GM12878 (cell line): ENCODE measurements around the gene CDH10. TPM values are rescaled to one million over a fixed set of nuclear protein-coding genes. Genes with fewer than 3 reads are reported as not detected.

Source experiments
- ATAC-seq: fragments of 200-7000 bp; cut with Tn5 transposase; 3 replicates; pipeline ENCODE4 v1.9.1; 2020; ENCODE audit warnings: mild to moderate bottlenecking, moderate library complexity
- BruUV-seq: library from RNA; stranded (reverse); fragments of 400-500 nt; replicated peaks from 2 replicates; lab custom pipeline; 2021; lab: Mats Ljungman, UMichigan
- CTCF ChIA-PET: fragments of 300-600 bp; sonication (Branson Sonifier 250); formaldehyde crosslinking; extraction: SDS; loops from one replicate; lab custom pipeline; 2021; ENCODE audit warnings: inconsistent platforms; lab: Yijun Ruan, JAX
- POLR2A ChIA-PET: fragments of 350-600 bp; formaldehyde crosslinking; extraction: SDS; loops from one replicate; lab custom pipeline; 2021; ENCODE audit warnings: inconsistent platforms; lab: Charles Lee
- RAD21 ChIA-PET: fragments of 300-600 bp; sonication (Branson Sonifier 250); formaldehyde crosslinking; loops from one replicate; lab custom pipeline; 2023; ENCODE audit warnings: antibody characterized with exemption; ENCODE audit not compliant: unreplicated experiment; lab: Charles Lee
- SMC1A ChIA-PET: fragments of 300-600 bp; sonication (Branson Sonifier 250); formaldehyde crosslinking; loops from one replicate; lab custom pipeline; 2023; ENCODE audit not compliant: unreplicated experiment, uncharacterized antibody; lab: Charles Lee
- DNase-seq: peaks from one replicate; pipeline ENCODE4 v3.0.0-alpha.2; 2011; ENCODE audit warnings: low read depth, low spot score
- FAIRE-seq: peaks from 3 replicates; lab custom pipeline; 2011; peaks lifted over from hg19 to GRCh38; lab: Jason Lieb, UNC
- H2AFZ ChIP-seq: 2 replicates; pipeline ENCODE4 v1.6.0; 2011; ENCODE audit warnings: low read depth, low read length, control low read depth; ENCODE audit not compliant: control insufficient read depth
- H3K27ac ChIP-seq: 2 replicates; pipeline ENCODE4 v1.5.1; 2011; ENCODE audit warnings: control low read depth; ENCODE audit not compliant: control insufficient read depth, insufficient read depth
- H3K27me3 ChIP-seq, 2 experiments: replicated peaks in 1 of 2; 2 replicates each; pipeline versions ENCODE4 v1.6.0 to v1.6.1; 2011; ENCODE audit warnings: low read length in 1 of 2; ENCODE audit not compliant: control insufficient read depth in 2 of 2, insufficient read depth in 2 of 2
- H3K36me3 ChIP-seq, 2 experiments: 2 replicates each; pipeline ENCODE4 v1.5.1; 2011; ENCODE audit warnings: low read length in 1 of 2; ENCODE audit not compliant: control insufficient read depth in 2 of 2, insufficient read depth in 2 of 2
- H3K4me1 ChIP-seq: 2 replicates; pipeline ENCODE4 v1.6.1; 2011; ENCODE audit warnings: mild to moderate bottlenecking, low read length, moderate library complexity, mixed read lengths; ENCODE audit not compliant: control insufficient read depth, insufficient read depth
- H3K4me2 ChIP-seq: 2 replicates; pipeline ENCODE4 v1.6.0; 2011; ENCODE audit warnings: control low read depth; ENCODE audit not compliant: control insufficient read depth, insufficient read depth
- H3K4me3 ChIP-seq: fragments of 200-600 bp; sonication (generic); 2 replicates; pipeline ENCODE4 v1.5.1; 2016
- H3K79me2 ChIP-seq: 2 replicates; pipeline ENCODE4 v1.6.0; 2011; ENCODE audit warnings: low read length; ENCODE audit not compliant: control insufficient read depth, insufficient read depth
- H3K9ac ChIP-seq: 2 replicates; pipeline ENCODE4 v1.8.0; 2011; ENCODE audit warnings: low read length, control low read depth, mixed read lengths; ENCODE audit not compliant: control insufficient read depth, insufficient read depth
- H3K9me3 ChIP-seq: replicated peaks from 3 replicates; pipeline ENCODE4 v1.5.1; 2011; ENCODE audit warnings: mild to moderate bottlenecking, low read length; ENCODE audit not compliant: control insufficient read depth, insufficient read depth
- H4K20me1 ChIP-seq: 2 replicates; pipeline ENCODE4 v1.6.0; 2011; ENCODE audit not compliant: control insufficient read depth, insufficient read depth
- ATF3 ChIP-seq: IDR thresholded peaks from 2 replicates; pipeline ENCODE4 v1.6.1; 2011; ENCODE audit warnings: low read depth, mild to moderate bottlenecking, low read length, moderate library complexity, borderline replicate concordance; ENCODE audit errors: extremely low read depth
- E2F4 ChIP-seq: IDR thresholded peaks from 2 replicates; pipeline ENCODE4 v1.6.1; 2012; ENCODE audit warnings: low read depth, low read length, improper control_type of control experiment
- HCFC1 ChIP-seq: fragments of 150-350 bp; IDR thresholded peaks from 2 replicates; pipeline ENCODE4 v1.6.1; 2014; ENCODE audit warnings: low read length
- IRF3 ChIP-seq: fragments of 450-650 bp; IDR thresholded peaks from 2 replicates; pipeline ENCODE4 v1.6.1; 2014; ENCODE audit warnings: mild to moderate bottlenecking
- LARP7 ChIP-seq: fragments of 450-650 bp; IDR thresholded peaks from 2 replicates; pipeline ENCODE4 v1.6.1; 2017; ENCODE audit warnings: mild to moderate bottlenecking
- MTA3 ChIP-seq: IDR thresholded peaks from 2 replicates; pipeline ENCODE4 v1.6.1; 2012; ENCODE audit warnings: low read length, inconsistent platforms, borderline replicate concordance
- NBN ChIP-seq: fragments of 450-650 bp; IDR thresholded peaks from 2 replicates; pipeline ENCODE4 v1.6.1; 2016
- RAD51 ChIP-seq: fragments of 450-650 bp; IDR thresholded peaks from 2 replicates; pipeline ENCODE4 v1.6.1; 2016; ENCODE audit warnings: moderate library complexity, mild to moderate bottlenecking, inconsistent platforms
- RFX5 ChIP-seq: IDR thresholded peaks from 2 replicates; pipeline ENCODE4 v1.6.1; 2011; ENCODE audit warnings: low read depth, low read length, improper control_type of control experiment
- SMAD1 ChIP-seq: fragments of 450-650 bp; IDR thresholded peaks from 2 replicates; pipeline ENCODE4 v1.6.1; 2018; ENCODE audit warnings: mild to moderate bottlenecking, low read depth; ENCODE audit not compliant: partially characterized antibody
- SMC3 ChIP-seq: IDR thresholded peaks from 2 replicates; pipeline ENCODE4 v1.6.1; 2011; ENCODE audit warnings: low read length, improper control_type of control experiment, borderline replicate concordance
- TBL1XR1 ChIP-seq: IDR thresholded peaks from 2 replicates; pipeline ENCODE4 v1.6.1; 2012; ENCODE audit warnings: low read depth, low read length, improper control_type of control experiment
- TCF7 ChIP-seq: IDR thresholded peaks from 2 replicates; pipeline ENCODE4 v1.6.1; 2014; ENCODE audit warnings: antibody characterized with exemption, borderline replicate concordance
- ZSCAN29 ChIP-seq: fragments of 450-650 bp; IDR thresholded peaks from 2 replicates; pipeline ENCODE4 v1.6.1; 2017; ENCODE audit warnings: mild to moderate bottlenecking, moderate library complexity
- in situ Hi-C: fragments of 300-500 bp; cut with MboI; formaldehyde crosslinking; loops from 9 replicates; pipeline ENCODE4 v1.14.3; 2018; ENCODE audit warnings: mixed read lengths
- intact Hi-C: fragments of 100-400 bp; cut with micrococcal nuclease; formaldehyde crosslinking; loops from one replicate; pipeline ENCODE4 v1.14.2; 2022; ENCODE audit not compliant: unreplicated experiment
- polyA plus RNA-seq, 11 experiments: library from polyadenylated mRNA; depleted of rRNA in 4 of 11; unstranded in 6 of 11; stranded (reverse) in 5 of 11; fragments of >200 nt; fragmentation: Nextera tagmentation in 4 of 11; fragmentation: Illumina TruSeq in 1 of 11; extraction: Ambion mirVana in 4 of 11; extraction: Trizol in 1 of 11; gene quantifications; 1 replicate in 1 of 11; 2 replicates in 10 of 11; pipeline versions ENCODE4 v1.2.1 to v1.2.3, GENCODE V29; 2011 to 2016; ENCODE audit warnings: inconsistent platforms in 2 of 11, missing spikeins in 2 of 11, low read depth in 1 of 11
- total RNA-seq, 4 experiments: library from RNA; depleted of rRNA in 3 of 4; stranded (reverse); fragments of >200 nt in 3 of 4; fragmentation: Illumina TruSeq in 1 of 4; extraction: Trizol in 1 of 4; gene quantifications; 2 replicates each; pipeline versions ENCODE4 v1.2.1 to v1.2.3, GENCODE V29; 2013 to 2021
- TF ChIP-seq, protein P1 (sequence below): fragments of 150-350 bp; IDR thresholded peaks from 2 replicates; pipeline ENCODE4 v1.6.1; 2014; ENCODE audit warnings: mild to moderate bottlenecking, low read depth, low read length
- TF ChIP-seq, protein P2 (sequence below): IDR thresholded peaks from 2 replicates; pipeline ENCODE4 v1.6.1; 2012; ENCODE audit warnings: low read length, inconsistent platforms
- TF ChIP-seq, protein P3 (sequence below), 3 experiments: IDR thresholded peaks in 2 of 3; conservative IDR thresholded peaks in 1 of 3; 2 replicates each; pipeline ENCODE4 v1.5.1; 2011; ENCODE audit warnings: low read depth in 3 of 3, low read length in 3 of 3, mild to moderate bottlenecking in 3 of 3, control low read depth in 2 of 3, moderate library complexity in 2 of 3, inconsistent platforms in 1 of 3, mixed read lengths in 1 of 3; ENCODE audit not compliant: control insufficient read depth in 2 of 3, insufficient read depth in 1 of 3; ENCODE audit errors: extremely low read depth in 1 of 3
- TF ChIP-seq, protein P4 (sequence below): fragments of 450-650 bp; IDR thresholded peaks from 2 replicates; pipeline ENCODE4 v1.6.1; 2016; ENCODE audit warnings: mild to moderate bottlenecking

The CDH10 gene
- total and polyA plus RNA-seq, 10 of the 15 experiments (the other 5 are each of a cell fraction or from before 2014, with no cell fraction given) = 0.04 to 0.05 TPM; not detected in 8

- H3K9me3 ChIP-seq = no peaks in the 10 kb centered on the region
- no peak overlapping the region for H3K9ac ChIP-seq
- H3K4me3 ChIP-seq = no peak overlapping the region
- ChIA-PET RAD21 (no interaction called here), SMC1A (interaction anchor here (0.9 kb wide), 1 partner anchor 14 kb away, joined by 3 read pairs; no protein-coding TSS in a partner anchor), POLR2A (no interaction called here), CTCF (no interaction called here)
- ATAC-seq (no peak), FAIRE-seq (no peak), DNase-seq (no peak)
- H2AFZ ChIP-seq = no peak overlapping the region
- no peaks in the 10 kb centered on the region for H3K4me1 ChIP-seq
- TF ChIP-seq RFX5 (no peak), ZSCAN29 (no peak), TCF7 (no peak), NBN (no peak), MTA3 (no peak), SMAD1 (no peak), HCFC1 (no peak), SMC3 (no peak), ATF3 (no peak), IRF3 (no peak), TBL1XR1 (no peak), LARP7 (no peak), RAD51 (no peak), E2F4 (no peak)
- TF ChIP-seq, protein P1, sequence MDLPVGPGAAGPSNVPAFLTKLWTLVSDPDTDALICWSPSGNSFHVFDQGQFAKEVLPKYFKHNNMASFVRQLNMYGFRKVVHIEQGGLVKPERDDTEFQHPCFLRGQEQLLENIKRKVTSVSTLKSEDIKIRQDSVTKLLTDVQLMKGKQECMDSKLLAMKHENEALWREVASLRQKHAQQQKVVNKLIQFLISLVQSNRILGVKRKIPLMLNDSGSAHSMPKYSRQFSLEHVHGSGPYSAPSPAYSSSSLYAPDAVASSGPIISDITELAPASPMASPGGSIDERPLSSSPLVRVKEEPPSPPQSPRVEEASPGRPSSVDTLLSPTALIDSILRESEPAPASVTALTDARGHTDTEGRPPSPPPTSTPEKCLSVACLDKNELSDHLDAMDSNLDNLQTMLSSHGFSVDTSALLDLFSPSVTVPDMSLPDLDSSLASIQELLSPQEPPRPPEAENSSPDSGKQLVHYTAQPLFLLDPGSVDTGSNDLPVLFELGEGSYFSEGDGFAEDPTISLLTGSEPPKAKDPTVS = no peak
- TF ChIP-seq, protein P2, sequence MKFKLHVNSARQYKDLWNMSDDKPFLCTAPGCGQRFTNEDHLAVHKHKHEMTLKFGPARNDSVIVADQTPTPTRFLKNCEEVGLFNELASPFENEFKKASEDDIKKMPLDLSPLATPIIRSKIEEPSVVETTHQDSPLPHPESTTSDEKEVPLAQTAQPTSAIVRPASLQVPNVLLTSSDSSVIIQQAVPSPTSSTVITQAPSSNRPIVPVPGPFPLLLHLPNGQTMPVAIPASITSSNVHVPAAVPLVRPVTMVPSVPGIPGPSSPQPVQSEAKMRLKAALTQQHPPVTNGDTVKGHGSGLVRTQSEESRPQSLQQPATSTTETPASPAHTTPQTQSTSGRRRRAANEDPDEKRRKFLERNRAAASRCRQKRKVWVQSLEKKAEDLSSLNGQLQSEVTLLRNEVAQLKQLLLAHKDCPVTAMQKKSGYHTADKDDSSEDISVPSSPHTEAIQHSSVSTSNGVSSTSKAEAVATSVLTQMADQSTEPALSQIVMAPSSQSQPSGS = no peak
- TF ChIP-seq, protein P3, sequence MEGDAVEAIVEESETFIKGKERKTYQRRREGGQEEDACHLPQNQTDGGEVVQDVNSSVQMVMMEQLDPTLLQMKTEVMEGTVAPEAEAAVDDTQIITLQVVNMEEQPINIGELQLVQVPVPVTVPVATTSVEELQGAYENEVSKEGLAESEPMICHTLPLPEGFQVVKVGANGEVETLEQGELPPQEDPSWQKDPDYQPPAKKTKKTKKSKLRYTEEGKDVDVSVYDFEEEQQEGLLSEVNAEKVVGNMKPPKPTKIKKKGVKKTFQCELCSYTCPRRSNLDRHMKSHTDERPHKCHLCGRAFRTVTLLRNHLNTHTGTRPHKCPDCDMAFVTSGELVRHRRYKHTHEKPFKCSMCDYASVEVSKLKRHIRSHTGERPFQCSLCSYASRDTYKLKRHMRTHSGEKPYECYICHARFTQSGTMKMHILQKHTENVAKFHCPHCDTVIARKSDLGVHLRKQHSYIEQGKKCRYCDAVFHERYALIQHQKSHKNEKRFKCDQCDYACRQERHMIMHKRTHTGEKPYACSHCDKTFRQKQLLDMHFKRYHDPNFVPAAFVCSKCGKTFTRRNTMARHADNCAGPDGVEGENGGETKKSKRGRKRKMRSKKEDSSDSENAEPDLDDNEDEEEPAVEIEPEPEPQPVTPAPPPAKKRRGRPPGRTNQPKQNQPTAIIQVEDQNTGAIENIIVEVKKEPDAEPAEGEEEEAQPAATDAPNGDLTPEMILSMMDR (IDR thresholded peaks at IDR 0.05 in 2 of 3, conservative IDR thresholded peaks at IDR 0.05 in 1 of 3; ENCODE audit: control insufficient read depth in 2 of 3, extremely low read depth in 1 of 3, insufficient read depth in 1 of 3, low read depth in 3 of 3, low read length in 3 of 3) = no peak
- TF ChIP-seq, protein P4, sequence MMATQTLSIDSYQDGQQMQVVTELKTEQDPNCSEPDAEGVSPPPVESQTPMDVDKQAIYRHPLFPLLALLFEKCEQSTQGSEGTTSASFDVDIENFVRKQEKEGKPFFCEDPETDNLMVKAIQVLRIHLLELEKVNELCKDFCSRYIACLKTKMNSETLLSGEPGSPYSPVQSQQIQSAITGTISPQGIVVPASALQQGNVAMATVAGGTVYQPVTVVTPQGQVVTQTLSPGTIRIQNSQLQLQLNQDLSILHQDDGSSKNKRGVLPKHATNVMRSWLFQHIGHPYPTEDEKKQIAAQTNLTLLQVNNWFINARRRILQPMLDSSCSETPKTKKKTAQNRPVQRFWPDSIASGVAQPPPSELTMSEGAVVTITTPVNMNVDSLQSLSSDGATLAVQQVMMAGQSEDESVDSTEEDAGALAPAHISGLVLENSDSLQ = no peak
- H3K4me2 ChIP-seq = no peak overlapping the region
- intact Hi-C loops (no loop called here), in situ Hi-C loops (no loop called here)
- H3K27ac ChIP-seq = no peak overlapping the region
- H3K79me2 ChIP-seq = no peaks in the 10 kb centered on the region
- H3K36me3 ChIP-seq = no peaks in the 10 kb centered on the region
- no peaks in the 10 kb centered on the region for H3K27me3 ChIP-seq
- no peaks in the 10 kb centered on the region for H4K20me1 ChIP-seq
- BruUV-seq = no TSS peak
Measured at GRCh38 chr5:24472518-24472917, 172.3 kb downstream of the CDH10 start.
